Omental fat pad (tissue), 4 donors: ENCODE results near the gene RGS17. TPM values are rescaled to one million over a fixed set of nuclear protein-coding genes. Genes with fewer than 3 reads are reported as not detected.

Source experiments
- ATAC-seq: fragments of 150-250 bp; one replicate; pipeline ENCODE4 v1.9.1; 2016; ENCODE audit warnings: mild to moderate bottlenecking, moderate library complexity; ENCODE audit not compliant: low FRiP score
- DNase-seq: peaks from one replicate; pipeline ENCODE4 v3.0.0-alpha.2; 2019; ENCODE audit warnings: low spot score
- total RNA-seq, 4 donors: library from RNA; depleted of rRNA; stranded (reverse); fragments of >200 nt; gene quantifications; one replicate each; pipeline ENCODE4 v1.1.0, GENCODE V29; 2016
- TF ChIP-seq, protein P1 (sequence below), 3 donors: fragments of 450-650 bp; IDR thresholded peaks; one replicate each; pipeline ENCODE4 v1.5.1; 2016 to 2017; ENCODE audit warnings: antibody characterized with exemption in 3 of 3, mild to moderate bottlenecking in 3 of 3, moderate library complexity in 2 of 3

RGS17 gene
- total RNA-seq, 4 donors from 2014 or later, result 0.47 to 7.4 (median 3.0) TPM

DNA sequence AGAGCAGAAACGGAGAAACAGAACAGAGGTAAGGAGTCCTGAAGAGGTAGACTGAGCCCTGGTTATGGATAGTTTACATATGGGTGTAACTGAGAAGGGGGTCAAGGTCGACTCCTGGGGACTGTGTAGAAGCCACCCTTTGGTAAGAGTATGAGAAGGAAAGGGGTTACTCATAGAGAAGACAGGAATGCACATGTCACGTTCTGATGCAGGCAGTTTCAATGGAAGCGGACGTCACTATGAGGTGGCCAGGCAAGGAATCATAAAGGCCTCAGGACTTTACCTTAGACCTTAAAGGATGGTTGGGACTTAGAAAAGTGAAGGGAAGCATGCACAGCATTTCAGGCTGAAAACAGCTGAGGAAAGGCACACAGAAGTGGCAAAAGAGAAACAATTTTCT, 25.1 kb downstream of the RGS17 start:
- ATAC-seq (no peak), DNase-seq (no peak)
- TF ChIP-seq, protein P1, sequence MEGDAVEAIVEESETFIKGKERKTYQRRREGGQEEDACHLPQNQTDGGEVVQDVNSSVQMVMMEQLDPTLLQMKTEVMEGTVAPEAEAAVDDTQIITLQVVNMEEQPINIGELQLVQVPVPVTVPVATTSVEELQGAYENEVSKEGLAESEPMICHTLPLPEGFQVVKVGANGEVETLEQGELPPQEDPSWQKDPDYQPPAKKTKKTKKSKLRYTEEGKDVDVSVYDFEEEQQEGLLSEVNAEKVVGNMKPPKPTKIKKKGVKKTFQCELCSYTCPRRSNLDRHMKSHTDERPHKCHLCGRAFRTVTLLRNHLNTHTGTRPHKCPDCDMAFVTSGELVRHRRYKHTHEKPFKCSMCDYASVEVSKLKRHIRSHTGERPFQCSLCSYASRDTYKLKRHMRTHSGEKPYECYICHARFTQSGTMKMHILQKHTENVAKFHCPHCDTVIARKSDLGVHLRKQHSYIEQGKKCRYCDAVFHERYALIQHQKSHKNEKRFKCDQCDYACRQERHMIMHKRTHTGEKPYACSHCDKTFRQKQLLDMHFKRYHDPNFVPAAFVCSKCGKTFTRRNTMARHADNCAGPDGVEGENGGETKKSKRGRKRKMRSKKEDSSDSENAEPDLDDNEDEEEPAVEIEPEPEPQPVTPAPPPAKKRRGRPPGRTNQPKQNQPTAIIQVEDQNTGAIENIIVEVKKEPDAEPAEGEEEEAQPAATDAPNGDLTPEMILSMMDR (IDR thresholded peaks at IDR 0.05), result no peak

DNA sequence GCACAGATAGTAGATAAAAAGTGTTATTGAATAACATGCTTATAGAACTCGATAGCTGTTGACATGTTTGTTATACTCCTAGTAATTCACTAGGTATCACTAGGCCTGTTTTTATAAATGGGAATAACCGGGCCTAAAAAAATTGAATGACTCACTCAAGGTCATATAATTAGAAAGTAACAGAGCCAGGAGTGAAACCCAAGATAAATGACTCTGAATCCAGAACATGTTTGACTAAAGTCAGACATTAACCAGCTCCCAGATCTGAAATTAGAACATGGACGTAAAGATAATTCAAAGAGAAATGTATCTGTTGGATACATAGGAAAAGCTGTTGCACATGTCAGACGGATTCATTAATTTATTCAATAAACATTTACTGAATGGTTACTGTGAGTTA, 26.9 kb downstream of the RGS17 start:
- DNase-seq (no peak), ATAC-seq (no peak)
- TF ChIP-seq, protein P1 (IDR thresholded peaks at IDR 0.05), result no peak

DNA sequence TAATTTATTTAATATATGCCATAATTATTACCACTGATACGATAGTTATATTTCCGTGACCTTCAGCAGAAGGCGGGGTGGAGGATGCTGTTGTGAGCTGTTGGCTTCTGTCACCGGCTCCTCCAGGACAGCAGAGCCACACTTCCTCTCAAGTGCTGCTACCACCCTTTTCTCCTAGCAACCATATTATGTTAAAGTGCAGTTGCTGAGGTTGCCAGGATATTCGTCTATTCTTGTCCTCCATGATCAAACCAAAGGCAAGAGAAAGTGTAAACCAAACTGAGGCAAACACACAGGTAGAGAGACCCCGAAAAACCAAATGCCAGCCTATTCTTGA, 27.8 kb downstream of the RGS17 start:
- DNase-seq (no peak), ATAC-seq (no peak)
- TF ChIP-seq, protein P1 (IDR thresholded peaks at IDR 0.05), result no peak

DNA sequence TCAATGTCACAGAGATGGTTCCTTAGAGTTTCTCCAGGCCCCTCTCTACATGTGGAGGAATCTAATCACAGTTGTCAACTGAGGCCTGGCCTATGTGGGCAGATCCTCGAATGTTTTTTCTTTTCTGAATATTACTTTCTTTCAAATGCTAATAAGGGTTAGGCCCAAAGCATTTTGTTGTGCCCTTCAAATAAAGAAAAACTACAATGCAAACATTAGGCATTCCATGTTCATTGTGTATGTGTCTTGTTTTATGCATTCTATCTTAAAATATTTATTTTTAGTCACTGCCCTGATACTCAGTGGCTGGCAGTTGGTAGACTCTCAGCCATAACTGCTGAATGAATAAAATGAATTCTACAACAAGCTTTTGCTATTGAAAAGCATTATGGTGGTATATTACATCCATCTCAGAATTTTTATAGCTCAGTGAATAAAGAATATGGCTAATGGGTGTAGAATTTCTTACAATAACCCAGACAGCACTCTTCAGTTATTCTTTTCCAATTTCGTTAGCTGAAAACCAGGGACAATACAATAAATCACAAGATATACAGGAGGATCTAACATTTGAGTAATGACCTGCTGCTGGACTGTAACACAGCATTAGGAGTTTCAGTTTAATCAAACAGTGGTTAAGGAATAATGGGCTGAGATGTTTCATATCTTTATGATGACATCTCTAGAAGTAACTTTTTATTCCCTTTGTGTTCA, 28.3 kb downstream of the RGS17 start:
- ATAC-seq (no peak), DNase-seq (no peak)
- TF ChIP-seq, protein P1 (IDR thresholded peaks at IDR 0.05), result no peak

DNA sequence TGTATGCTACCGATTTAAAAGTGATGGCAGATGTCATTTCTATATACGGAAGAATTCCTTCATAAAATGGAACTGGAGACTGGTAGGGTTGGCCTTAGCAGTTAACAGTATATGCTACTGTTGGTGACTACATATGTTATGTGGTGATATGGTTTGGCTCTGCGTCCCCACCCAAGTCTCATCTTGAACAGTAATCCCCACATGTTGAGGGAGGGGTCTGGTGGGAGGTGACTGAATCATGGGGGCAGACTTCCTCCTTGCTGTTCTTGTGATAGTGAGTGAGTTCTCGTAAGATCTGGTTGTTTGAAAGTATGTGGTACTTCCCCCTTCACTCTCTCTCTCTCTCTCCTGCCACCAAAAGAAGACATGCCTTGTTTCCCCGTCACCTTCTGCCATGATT, 29.6 kb downstream of the RGS17 start:
- ATAC-seq (no peak), DNase-seq (no peak)
- TF ChIP-seq, protein P1 (IDR thresholded peaks at IDR 0.05), result no peak

DNA sequence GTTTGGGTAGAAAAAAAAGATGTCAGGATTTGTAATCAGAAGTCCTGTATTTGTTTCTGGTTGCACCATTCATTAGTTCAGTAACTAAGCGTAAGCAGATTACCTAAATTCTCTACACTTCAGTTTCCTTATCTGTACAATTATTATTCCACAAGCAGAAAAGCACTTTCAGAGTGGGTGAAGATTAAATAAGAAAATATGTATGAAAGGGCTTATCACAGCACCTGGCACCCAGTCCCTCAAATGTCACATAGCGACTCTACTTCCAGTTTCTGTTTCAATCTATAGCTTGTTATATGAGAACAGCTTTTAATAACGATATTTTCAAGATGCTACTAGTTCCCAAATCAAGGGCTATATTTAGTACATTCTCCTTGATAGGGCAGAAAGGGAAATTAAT, 31.4 kb downstream of the RGS17 start:
- ATAC-seq, result no peak
- TF ChIP-seq, protein P1 (IDR thresholded peaks at IDR 0.05), result no peak

DNA sequence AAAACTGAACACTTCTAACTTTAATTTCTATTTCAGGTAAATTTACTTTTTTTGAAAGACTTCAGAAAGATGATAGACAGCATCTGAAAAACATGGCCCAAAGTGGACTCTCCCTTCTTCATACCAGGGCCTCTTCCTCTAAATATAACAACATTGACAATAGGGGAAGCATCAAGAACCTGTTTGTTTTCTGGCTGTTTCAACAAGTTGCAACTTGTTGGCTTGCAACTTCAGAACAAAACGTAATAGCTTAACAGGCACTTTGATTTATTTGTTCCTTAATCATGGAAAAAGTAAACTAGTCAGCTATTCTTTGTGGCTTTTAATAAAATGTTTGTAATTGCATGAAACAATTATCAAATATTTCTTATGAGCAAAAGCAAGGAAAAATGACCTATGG, 34.3 kb downstream of the RGS17 start:
- DNase-seq (no peak), ATAC-seq (no peak)
- TF ChIP-seq, protein P1 (IDR thresholded peaks at IDR 0.05), result no peak

More for the DNA sequence above, 31.4 kb downstream of the RGS17 start:
- no peak for DNase-seq
